GM12892 (cell line): ENCODE measurements around the gene HTR6.

ENCODE experiments used
- DNase-seq: peaks from one replicate; pipeline ENCODE4 v3.0.0; 2011; ENCODE audit not compliant: insufficient read length
- FAIRE-seq: peaks from 2 replicates; lab custom pipeline; 2011; peaks lifted over from hg19 to GRCh38; lab: Jason Lieb, UNC
- POLR2A ChIP-seq: IDR thresholded peaks from 2 replicates; pipeline ENCODE4 v1.6.1; 2011; ENCODE audit warnings: low read depth, low read length, control low read depth
- POLR2AphosphoS5 ChIP-seq: IDR thresholded peaks from 2 replicates; pipeline ENCODE4 v1.6.1; 2011; ENCODE audit warnings: low read depth, low read length, control low read depth
- TAF1 ChIP-seq: IDR thresholded peaks from 2 replicates; pipeline ENCODE4 v1.6.1; 2011; ENCODE audit warnings: low read depth, mild to moderate bottlenecking, control low read depth, low read length, borderline replicate concordance

Gene HTR6

DNA sequence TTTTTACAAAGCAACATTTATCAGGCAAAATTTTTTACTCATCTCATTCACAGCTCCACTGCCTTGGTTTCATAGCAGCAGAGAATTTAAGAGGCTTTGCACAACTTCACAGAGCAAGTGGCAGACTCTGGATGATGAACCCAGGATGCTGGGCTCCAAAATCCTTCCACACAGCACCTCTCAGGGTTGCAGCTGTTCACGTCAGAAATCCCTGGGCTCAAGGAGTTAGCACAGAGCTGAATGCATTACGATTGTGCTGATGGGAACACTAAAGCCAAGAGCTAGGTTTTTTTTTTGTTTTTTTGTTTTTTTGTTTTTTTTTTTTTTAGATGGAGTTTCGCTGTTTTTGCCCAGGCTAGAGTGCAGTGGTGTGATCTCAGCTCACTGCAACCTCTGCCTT lies 2.4 kb upstream of the HTR6 start:
- FAIRE-seq (no peak), DNase-seq (no peak)
- TF ChIP-seq POLR2A (no peak), POLR2AphosphoS5 (no peak), TAF1 (no peak)

DNA sequence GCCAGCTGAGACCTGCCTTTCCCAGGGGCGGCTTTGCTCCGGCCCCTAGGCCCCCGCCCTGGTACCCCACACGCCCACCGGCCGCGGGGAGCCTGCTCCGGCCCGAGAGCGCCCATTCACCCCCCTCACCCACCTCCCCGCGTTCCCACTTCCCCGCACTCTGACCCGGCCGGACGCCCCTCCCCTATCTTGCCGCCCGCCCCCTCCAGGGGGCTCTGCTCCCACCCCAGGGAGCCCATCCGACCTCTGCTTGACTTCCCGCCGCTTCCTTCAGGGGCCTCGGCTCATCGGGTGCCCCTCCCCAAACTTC lies 466 bp downstream of the HTR6 start:
- DNase-seq (no peak), FAIRE-seq (no peak)
- TF ChIP-seq TAF1 (no peak), POLR2AphosphoS5 (no peak), POLR2A (no peak)

DNA sequence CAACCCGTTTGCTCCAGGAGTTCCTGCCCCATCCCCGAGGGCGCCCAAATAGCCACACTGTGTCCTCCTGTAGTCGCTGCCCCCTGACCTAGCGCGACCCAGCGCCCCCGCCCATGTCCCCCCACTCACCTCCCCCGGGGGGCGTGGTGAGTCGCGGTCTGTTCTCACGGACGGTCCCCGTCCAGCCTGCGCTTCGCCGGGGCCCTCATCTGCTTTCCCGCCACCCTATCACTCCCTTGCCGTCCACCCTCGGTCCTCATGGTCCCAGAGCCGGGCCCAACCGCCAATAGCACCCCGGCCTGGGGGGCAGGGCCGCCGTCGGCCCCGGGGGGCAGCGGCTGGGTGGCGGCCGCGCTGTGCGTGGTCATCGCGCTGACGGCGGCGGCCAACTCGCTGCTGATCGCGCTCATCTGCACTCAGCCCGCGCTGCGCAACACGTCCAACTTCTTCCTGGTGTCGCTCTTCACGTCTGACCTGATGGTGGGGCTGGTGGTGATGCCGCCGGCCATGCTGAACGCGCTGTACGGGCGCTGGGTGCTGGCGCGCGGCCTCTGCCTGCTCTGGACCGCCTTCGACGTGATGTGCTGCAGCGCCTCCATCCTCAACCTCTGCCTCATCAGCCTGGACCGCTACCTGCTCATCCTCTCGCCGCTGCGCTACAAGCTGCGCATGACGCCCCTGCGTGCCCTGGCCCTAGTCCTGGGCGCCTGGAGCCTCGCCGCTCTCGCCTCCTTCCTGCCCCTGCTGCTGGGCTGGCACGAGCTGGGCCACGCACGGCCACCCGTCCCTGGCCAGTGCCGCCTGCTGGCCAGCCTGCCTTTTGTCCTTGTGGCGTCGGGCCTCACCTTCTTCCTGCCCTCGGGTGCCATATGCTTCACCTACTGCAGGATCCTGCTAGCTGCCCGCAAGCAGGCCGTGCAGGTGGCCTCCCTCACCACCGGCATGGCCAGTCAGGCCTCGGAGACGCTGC lies 1.1 kb downstream of the HTR6 start:
- FAIRE-seq (no peak), DNase-seq (no peak)
- TF ChIP-seq POLR2AphosphoS5: no peak
- TF ChIP-seq POLR2A: no peak
- no peak for TF ChIP-seq TAF1

DNA sequence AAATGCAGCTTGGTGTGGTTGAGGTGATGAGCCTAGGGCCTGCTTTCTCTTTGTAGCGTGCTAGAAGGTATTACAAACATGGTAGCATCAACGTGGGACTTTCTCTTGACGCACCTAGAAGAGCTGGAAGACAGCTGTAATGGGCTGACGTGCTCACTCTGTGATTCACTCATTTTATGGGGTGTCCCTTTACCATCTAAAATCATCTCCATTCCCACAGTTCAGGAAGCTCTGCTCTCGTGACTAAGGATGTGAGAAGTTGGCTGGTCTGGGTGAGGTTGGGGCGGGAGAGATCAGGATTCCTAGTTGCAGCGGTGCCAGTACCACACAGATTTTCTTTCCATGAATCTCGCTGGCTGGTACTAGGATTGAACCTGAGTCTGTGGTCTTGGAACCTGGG lies 4.2 kb downstream of the HTR6 start:
- no peak for FAIRE-seq

DNA sequence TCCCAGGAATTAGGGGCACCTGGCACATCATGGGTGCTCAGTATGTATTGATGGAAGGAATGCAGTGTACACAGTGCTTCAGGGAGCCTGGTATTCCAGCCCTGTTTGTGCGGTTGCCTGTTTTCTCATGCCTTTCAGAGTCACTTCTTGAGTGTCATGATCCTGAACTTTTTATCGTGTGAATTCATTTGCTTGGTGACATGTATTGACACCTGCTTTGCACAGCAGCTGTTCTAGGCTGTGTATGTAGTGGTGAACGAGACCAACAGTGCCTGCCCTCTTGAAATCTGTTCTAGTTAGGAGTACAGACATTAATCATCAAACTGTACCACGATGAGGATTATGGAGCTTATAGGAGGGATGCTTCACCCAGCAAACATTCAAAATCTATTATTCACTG lies 6.1 kb downstream of the HTR6 start:
- no peak for TF ChIP-seq POLR2A
- no peak for TF ChIP-seq POLR2AphosphoS5
- no peak for TF ChIP-seq TAF1
- DNase-seq: no peak
- no peak for FAIRE-seq

More for the DNA sequence above, 4.2 kb downstream of the HTR6 start:
- TF ChIP-seq POLR2AphosphoS5 (no peak), TAF1 (no peak), POLR2A (no peak)
- DNase-seq: no peak

DNA sequence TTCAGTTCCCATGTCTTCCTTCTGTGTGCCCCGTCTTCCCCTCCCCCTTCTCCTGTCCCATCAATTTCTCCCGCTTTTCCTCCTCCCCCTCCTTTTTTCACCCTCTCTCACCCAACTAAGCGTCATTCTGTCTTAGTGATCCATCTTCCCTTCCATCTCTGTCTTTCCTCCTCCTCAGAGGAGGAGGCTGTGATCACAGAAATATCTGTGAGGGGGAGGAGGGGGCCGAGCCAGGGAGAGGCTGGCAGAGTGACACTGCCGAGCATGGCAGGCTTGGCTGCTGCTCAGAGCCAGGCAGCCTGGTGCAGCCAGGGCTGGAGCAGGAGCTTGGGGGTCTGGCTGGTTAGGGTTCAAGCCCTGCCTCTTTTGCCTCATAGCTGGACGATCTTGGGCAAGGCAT lies 7.6 kb downstream of the HTR6 start:
- no peak for TF ChIP-seq TAF1
- TF ChIP-seq POLR2A: no peak
- no peak for TF ChIP-seq POLR2AphosphoS5
- DNase-seq (no peak), FAIRE-seq (no peak)

DNA sequence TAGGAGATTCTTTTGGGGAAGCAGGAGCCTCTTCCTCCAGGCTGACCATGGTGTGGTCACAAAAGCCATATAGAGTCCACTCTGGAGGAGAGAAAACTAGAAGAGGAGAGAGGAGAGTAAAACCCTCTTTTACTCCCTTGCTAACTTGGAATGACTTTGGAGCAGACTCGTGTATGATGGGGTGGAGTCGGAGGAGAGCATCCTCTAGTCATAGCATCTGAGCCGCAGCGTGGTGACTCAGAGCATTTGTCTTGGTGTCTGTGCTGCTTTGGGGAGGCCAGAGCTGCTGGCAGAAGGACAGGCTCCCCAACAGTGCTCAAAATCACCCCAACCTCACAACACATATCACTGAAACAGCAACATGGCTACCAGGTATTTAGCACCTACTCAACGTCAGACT lies 11.1 kb downstream of the HTR6 start:
- DNase-seq (no peak), FAIRE-seq (no peak)
- TF ChIP-seq TAF1: no peak
- TF ChIP-seq POLR2AphosphoS5: no peak
- no peak for TF ChIP-seq POLR2A

DNA sequence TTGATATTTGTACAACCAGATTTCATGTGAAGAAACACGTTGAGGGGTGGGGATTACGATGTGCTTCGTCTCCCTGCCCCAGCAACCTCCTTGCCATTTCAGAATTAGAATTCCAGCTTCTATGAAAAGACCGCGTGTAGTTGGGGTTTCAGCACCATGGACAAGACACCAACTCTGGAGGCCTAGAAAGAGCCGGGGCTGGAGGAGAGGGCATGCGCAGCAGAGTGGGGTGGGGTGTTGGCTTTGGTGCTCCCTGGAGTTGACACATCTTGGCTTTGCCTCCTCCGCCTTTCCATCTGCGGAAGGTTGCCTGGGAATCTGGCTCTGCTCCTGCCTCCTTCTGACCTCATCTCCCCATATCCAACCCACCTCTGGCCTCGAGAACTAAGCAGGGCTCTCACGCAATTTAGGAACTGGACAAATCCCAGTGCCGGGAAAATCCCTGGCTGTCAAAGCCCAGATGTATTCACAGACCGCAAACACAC lies 11.8 kb downstream of the HTR6 start:
- DNase-seq: no peak
- no peak for FAIRE-seq
- no peak for TF ChIP-seq POLR2AphosphoS5
- TF ChIP-seq TAF1: no peak
- no peak for TF ChIP-seq POLR2A

DNA sequence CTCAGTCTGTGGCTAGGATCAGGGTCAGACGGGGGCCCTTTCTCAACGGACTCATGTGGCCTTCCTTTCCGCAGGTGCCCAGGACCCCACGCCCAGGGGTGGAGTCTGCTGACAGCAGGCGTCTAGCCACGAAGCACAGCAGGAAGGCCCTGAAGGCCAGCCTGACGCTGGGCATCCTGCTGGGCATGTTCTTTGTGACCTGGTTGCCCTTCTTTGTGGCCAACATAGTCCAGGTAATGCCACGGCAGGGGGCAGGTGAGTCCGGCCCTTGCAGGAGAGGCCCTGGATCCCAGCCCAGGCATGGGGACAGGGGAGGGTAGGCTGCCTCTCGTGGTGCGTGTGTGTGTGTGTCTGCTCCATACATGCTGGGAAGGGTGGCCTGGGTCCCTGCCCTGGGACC lies 13.8 kb downstream of the HTR6 start:
- TF ChIP-seq TAF1: no peak
- FAIRE-seq (no peak), DNase-seq (no peak)

DNA sequence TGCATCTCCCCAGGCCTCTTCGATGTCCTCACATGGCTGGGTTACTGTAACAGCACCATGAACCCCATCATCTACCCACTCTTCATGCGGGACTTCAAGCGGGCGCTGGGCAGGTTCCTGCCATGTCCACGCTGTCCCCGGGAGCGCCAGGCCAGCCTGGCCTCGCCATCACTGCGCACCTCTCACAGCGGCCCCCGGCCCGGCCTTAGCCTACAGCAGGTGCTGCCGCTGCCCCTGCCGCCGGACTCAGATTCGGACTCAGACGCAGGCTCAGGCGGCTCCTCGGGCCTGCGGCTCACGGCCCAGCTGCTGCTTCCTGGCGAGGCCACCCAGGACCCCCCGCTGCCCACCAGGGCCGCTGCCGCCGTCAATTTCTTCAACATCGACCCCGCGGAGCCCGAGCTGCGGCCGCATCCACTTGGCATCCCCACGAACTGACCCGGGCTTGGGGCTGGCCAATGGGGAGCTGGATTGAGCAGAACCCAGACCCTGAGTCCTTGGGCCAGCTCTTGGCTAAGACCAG lies 14.3 kb downstream of the HTR6 start:
- no peak for FAIRE-seq
- no peak for DNase-seq
- TF ChIP-seq POLR2A: no peak
- TF ChIP-seq TAF1: no peak
- no peak for TF ChIP-seq POLR2AphosphoS5

DNA sequence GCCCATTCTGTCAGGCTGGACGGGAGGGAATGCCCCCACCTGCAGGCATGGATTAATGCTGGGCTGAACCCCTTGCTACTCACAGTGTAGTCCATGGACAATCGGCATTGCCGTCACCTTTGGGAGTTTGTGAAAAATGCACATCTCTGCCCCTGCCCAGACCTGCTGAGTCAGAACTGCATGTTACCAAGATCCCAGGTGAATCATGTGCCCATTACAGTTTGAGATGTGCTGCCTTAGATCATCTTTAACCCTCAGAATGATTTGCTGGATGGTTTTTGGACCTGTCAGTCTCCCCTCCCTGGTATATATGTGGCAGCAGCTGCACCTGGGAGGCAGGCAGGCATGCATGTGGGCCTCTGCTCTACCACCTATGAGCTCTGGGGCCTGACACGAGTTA lies 15.0 kb downstream of the HTR6 start:
- FAIRE-seq (no peak), DNase-seq (no peak)
- TF ChIP-seq TAF1: no peak
- no peak for TF ChIP-seq POLR2A
- TF ChIP-seq POLR2AphosphoS5: no peak

DNA sequence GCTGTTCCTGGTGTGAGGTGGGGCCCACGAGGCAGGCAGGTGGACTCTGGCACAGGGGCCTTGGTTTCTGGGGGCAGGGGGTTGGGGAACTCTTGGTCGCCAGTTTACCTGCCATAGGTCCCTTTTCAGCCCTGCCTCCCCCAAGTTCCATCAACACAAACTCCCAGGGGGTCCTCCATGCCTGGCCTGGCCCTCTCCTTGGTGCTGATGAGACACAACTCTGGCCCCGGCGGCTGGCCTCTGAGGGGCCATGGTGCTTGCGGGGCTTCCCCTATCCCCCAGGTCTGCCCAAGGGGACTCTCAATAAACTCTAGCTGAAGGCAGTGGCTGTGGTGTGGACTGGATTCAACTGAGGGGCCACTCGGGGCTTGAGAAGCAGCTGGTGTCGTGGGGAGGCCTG lies 16.0 kb downstream of the HTR6 start:
- FAIRE-seq (no peak), DNase-seq (no peak)
- TF ChIP-seq POLR2A (no peak), POLR2AphosphoS5 (no peak), TAF1 (no peak)

DNA sequence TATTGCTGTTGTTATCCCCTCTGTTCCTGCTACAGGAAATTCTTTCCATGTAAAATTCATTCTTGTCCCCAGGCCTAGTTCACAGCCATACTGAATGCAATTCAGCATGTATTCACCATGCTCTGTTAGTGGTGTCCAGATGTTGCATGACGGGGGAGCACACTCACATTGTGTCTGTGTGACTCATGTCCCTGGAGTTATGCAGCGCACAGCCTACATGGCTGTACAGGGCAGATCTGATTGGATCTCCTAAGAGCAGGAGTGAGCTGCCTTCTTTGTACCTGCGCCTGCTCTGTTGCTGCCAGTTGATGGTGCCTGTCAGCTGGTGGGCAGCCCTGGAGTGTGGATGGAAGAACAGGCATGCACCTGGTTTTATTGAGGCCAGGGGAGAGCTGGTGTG lies 17.6 kb downstream of the HTR6 start:
- TF ChIP-seq POLR2AphosphoS5 (no peak), POLR2A (no peak), TAF1 (no peak)
- FAIRE-seq (no peak), DNase-seq (no peak)
